ENCODE data around the gene VWCE. TPM values are rescaled to one million over a fixed set of nuclear protein-coding genes. Genes with fewer than 3 reads are reported as not detected.
A peak's percentile ranks its signal among the peaks of the same experiment; 100 is the strongest.

The VWCE gene
- total and polyA plus RNA-seq, 10 of the 15 experiments (the other 5 are each of a cell fraction or from before 2014, with no cell fraction given): 0.10 to 4.9 (median 2.4) TPM

DNA sequence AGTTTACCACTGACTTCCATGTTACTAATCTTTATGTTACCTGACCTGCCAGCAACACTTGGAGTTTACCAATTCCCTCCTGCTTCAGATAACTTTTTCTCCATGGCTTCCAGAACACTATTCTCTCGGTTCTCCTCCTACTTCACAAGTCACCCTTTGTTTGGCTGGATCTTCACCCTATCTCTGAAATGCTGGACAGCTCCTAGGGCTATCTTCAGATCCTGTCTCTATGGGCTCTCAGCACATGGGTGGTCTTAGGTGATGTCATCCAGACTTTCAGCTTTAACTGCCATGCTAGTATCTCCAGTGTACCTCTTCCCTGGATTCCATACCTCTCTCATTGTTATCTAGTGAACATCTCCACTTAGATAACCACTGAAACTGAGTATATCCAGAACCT is 12.2 kb upstream of the VWCE start:
- H3K27me3 ChIP-seq (replicated peaks in 1 of 2; ENCODE audit: control insufficient read depth in 2 of 2, insufficient read depth in 2 of 2, low read length in 1 of 2): no peaks in the 10 kb centered on the region
- no peak overlapping the region for H3K9ac ChIP-seq (ENCODE audit: control insufficient read depth, insufficient read depth, low read length)
- RAD21 ChIA-PET (ENCODE audit: unreplicated experiment): no interaction called here
- no peaks in the 10 kb centered on the region for H4K20me1 ChIP-seq (ENCODE audit: control insufficient read depth, insufficient read depth)
- no peaks in the 10 kb centered on the region for H3K9me3 ChIP-seq (replicated peaks; ENCODE audit: control insufficient read depth, insufficient read depth, low read length)
- no peak overlapping the region for H3K27ac ChIP-seq (ENCODE audit: control insufficient read depth, insufficient read depth)
- H3K4me2 ChIP-seq (ENCODE audit: control insufficient read depth, insufficient read depth): no peak overlapping the region
- TF ChIP-seq SUZ12 (IDR thresholded peaks at IDR 0.05; ENCODE audit: unreplicated experiment): no peak
- TF ChIP-seq, protein P1, sequence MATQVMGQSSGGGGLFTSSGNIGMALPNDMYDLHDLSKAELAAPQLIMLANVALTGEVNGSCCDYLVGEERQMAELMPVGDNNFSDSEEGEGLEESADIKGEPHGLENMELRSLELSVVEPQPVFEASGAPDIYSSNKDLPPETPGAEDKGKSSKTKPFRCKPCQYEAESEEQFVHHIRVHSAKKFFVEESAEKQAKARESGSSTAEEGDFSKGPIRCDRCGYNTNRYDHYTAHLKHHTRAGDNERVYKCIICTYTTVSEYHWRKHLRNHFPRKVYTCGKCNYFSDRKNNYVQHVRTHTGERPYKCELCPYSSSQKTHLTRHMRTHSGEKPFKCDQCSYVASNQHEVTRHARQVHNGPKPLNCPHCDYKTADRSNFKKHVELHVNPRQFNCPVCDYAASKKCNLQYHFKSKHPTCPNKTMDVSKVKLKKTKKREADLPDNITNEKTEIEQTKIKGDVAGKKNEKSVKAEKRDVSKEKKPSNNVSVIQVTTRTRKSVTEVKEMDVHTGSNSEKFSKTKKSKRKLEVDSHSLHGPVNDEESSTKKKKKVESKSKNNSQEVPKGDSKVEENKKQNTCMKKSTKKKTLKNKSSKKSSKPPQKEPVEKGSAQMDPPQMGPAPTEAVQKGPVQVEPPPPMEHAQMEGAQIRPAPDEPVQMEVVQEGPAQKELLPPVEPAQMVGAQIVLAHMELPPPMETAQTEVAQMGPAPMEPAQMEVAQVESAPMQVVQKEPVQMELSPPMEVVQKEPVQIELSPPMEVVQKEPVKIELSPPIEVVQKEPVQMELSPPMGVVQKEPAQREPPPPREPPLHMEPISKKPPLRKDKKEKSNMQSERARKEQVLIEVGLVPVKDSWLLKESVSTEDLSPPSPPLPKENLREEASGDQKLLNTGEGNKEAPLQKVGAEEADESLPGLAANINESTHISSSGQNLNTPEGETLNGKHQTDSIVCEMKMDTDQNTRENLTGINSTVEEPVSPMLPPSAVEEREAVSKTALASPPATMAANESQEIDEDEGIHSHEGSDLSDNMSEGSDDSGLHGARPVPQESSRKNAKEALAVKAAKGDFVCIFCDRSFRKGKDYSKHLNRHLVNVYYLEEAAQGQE (IDR thresholded peaks at IDR 0.05; ENCODE audit: low read depth, low read length): peak; percentile 44; the same call in 1 of the 2 replicates
- TF ChIP-seq EED (IDR thresholded peaks at IDR 0.05; ENCODE audit: low read depth): no peak
- no peak for TF ChIP-seq ESRRA (IDR thresholded peaks at IDR 0.05; ENCODE audit: low read length)
- intact Hi-C loops (cut with micrococcal nuclease; ENCODE audit: unreplicated experiment): no loop called here
- WGBS (ENCODE audit: insufficient coverage, insufficient replicate concordance, low lambda C conversion rate, missing lambda C conversion rate): 100% methylated on average over 1 of the region's 1 CpG
- no peak for FAIRE-seq
- no peak overlapping the region for H2AFZ ChIP-seq (ENCODE audit: control insufficient read depth, low read depth, low read length)
- in situ Hi-C loops (cut with MboI): no loop called here
- BruUV-seq (replicated peaks): TSS peak; percentile 41
- no peak for DNase-seq (ENCODE audit: low read depth, low spot score)
- no peaks in the 10 kb centered on the region for H3K79me2 ChIP-seq (ENCODE audit: control insufficient read depth, insufficient read depth, low read length)
- H3K4me1 ChIP-seq (ENCODE audit: control insufficient read depth, insufficient read depth, low read length): no peaks in the 10 kb centered on the region
- H3K36me3 ChIP-seq (ENCODE audit: control insufficient read depth in 2 of 2, insufficient read depth in 2 of 2, low read length in 1 of 2): peaks cover 41 to 48% of the 10 kb centered on the region in 2 experiments
- SMC1A ChIA-PET (ENCODE audit: uncharacterized antibody, unreplicated experiment): no interaction called here
- POLR2A ChIA-PET: no interaction called here
- ATAC-seq: no peak
- CTCF ChIA-PET: interaction anchor here (1.5 kb wide), 1 partner anchor 56 kb away, joined by 3 read pairs; no protein-coding TSS in a partner anchor
- H3K4me3 ChIP-seq: no peak overlapping the region

- no peak overlapping the region for H3K4me2 ChIP-seq (ENCODE audit: control insufficient read depth, insufficient read depth)
- 100% methylated on average over 1 of the region's 1 CpG for WGBS (ENCODE audit: insufficient coverage, insufficient replicate concordance, low lambda C conversion rate, missing lambda C conversion rate)
- ChIA-PET CTCF (no interaction called here), SMC1A (ENCODE audit: uncharacterized antibody, unreplicated experiment) (interaction anchor here (0.6 kb wide), 1 partner anchor 30 kb away, joined by 3 read pairs; no protein-coding TSS in a partner anchor), POLR2A (no interaction called here), RAD21 (ENCODE audit: unreplicated experiment) (no interaction called here)
- FAIRE-seq: no peak
- BruUV-seq (replicated peaks): no TSS peak
- H3K79me2 ChIP-seq (ENCODE audit: control insufficient read depth, insufficient read depth, low read length): no peaks in the 10 kb centered on the region
- H3K4me1 ChIP-seq (ENCODE audit: control insufficient read depth, insufficient read depth, low read length): no peaks in the 10 kb centered on the region
- TF ChIP-seq SMARCA5 (IDR thresholded peaks at IDR 0.05) (no peak), TCF12 (IDR thresholded peaks at IDR 0.05; ENCODE audit: low read depth, low read length) (no peak), CTCF (IDR thresholded peaks at IDR 0.05 in 2 of 3, conservative IDR thresholded peaks at IDR 0.05 in 1 of 3; ENCODE audit: control insufficient read depth in 2 of 3, extremely low read depth in 1 of 3, insufficient read depth in 1 of 3, low read depth in 3 of 3, low read length in 3 of 3) (no peak), GATAD2B (conservative IDR thresholded peaks at IDR 0.05; ENCODE audit: low read depth) (no peak)
- H4K20me1 ChIP-seq (ENCODE audit: control insufficient read depth, insufficient read depth): no peaks in the 10 kb centered on the region
- no peak for ATAC-seq
- no peaks in the 10 kb centered on the region for H3K27me3 ChIP-seq (replicated peaks in 1 of 2; ENCODE audit: control insufficient read depth in 2 of 2, insufficient read depth in 2 of 2, low read length in 1 of 2)
- H2AFZ ChIP-seq (ENCODE audit: control insufficient read depth, low read depth, low read length): no peak overlapping the region
- intact Hi-C loops (cut with micrococcal nuclease; ENCODE audit: unreplicated experiment) (no loop called here), in situ Hi-C loops (cut with MboI) (no loop called here)
- H3K36me3 ChIP-seq (ENCODE audit: control insufficient read depth in 2 of 2, insufficient read depth in 2 of 2, low read length in 1 of 2): peaks cover 41 to 50% of the 10 kb centered on the region in 2 experiments
- no peak overlapping the region for H3K9ac ChIP-seq (ENCODE audit: control insufficient read depth, insufficient read depth, low read length)
- H3K4me3 ChIP-seq: no peak overlapping the region
- no peak overlapping the region for H3K27ac ChIP-seq (ENCODE audit: control insufficient read depth, insufficient read depth)
- no peak for DNase-seq (ENCODE audit: low read depth, low spot score)
- no peaks in the 10 kb centered on the region for H3K9me3 ChIP-seq (replicated peaks; ENCODE audit: control insufficient read depth, insufficient read depth, low read length)
Measured at GRCh38 chr11:61306221-61306620, 11.1 kb upstream of the VWCE start.
